Measurements from ENCODE around the gene DLG3.
A peak's percentile ranks its signal among the peaks of the same experiment; 100 is the strongest.

The DLG3 gene

GRCh38 chrX:70410921-70411320 lies 33.7 kb upstream of the DLG3 start:
- Histone ChIP-seq H3K27me3 (ENCODE audit: control insufficient read depth, insufficient read depth, low read length) (no peaks in the 10 kb centered on the region), H3K4me3 (ENCODE audit: low read depth, low read length) (no peak overlapping the region), H3K9ac (no peak overlapping the region), H3K9me3 (ENCODE audit: control insufficient read depth, low read length) (no peaks in the 10 kb centered on the region), H3K4me2 (ENCODE audit: low read length) (no peak overlapping the region), H2AFZ (no peak overlapping the region), H3K4me1 (no peaks in the 10 kb centered on the region), H3K27ac (no peak overlapping the region), H3K36me3 (ENCODE audit: control insufficient read depth, insufficient read depth, low read length) (no peaks in the 10 kb centered on the region), H3K79me2 (no peaks in the 10 kb centered on the region)
- TF ChIP-seq CTCF (IDR thresholded peaks at IDR 0.05), result no peak

GRCh38 chrX:70411475-70411874 lies 33.2 kb upstream of the DLG3 start:
- H3K9me3 ChIP-seq (ENCODE audit: control insufficient read depth, low read length), result no peaks in the 10 kb centered on the region
- H3K4me1 ChIP-seq, result no peaks in the 10 kb centered on the region
- no peak for TF ChIP-seq CTCF (IDR thresholded peaks at IDR 0.05)
- H3K27ac ChIP-seq, result no peak overlapping the region
- H3K27me3 ChIP-seq (ENCODE audit: control insufficient read depth, insufficient read depth, low read length), result no peaks in the 10 kb centered on the region
- no peak overlapping the region for H3K4me3 ChIP-seq (ENCODE audit: low read depth, low read length)
- no peaks in the 10 kb centered on the region for H3K79me2 ChIP-seq
- H2AFZ ChIP-seq, result no peak overlapping the region
- no peak overlapping the region for H3K4me2 ChIP-seq (ENCODE audit: low read length)
- no peak overlapping the region for H3K9ac ChIP-seq
- H3K36me3 ChIP-seq (ENCODE audit: control insufficient read depth, insufficient read depth, low read length), result no peaks in the 10 kb centered on the region

- Histone ChIP-seq H3K27me3 (ENCODE audit: control insufficient read depth, insufficient read depth, low read length) (no peaks in the 10 kb centered on the region), H3K4me1 (no peaks in the 10 kb centered on the region), H3K36me3 (ENCODE audit: control insufficient read depth, insufficient read depth, low read length) (no peaks in the 10 kb centered on the region), H3K9me3 (ENCODE audit: control insufficient read depth, low read length) (no peaks in the 10 kb centered on the region), H3K79me2 (no peaks in the 10 kb centered on the region), H2AFZ (no peak overlapping the region), H3K4me2 (ENCODE audit: low read length) (no peak overlapping the region), H3K4me3 (ENCODE audit: low read depth, low read length) (no peak overlapping the region), H3K27ac (no peak overlapping the region), H3K9ac (no peak overlapping the region)
- TF ChIP-seq CTCF (IDR thresholded peaks at IDR 0.05), result no peak
Observed at GRCh38 chrX:70421618-70422017, 23.0 kb upstream of the DLG3 start.

- Histone ChIP-seq H3K79me2 (no peaks in the 10 kb centered on the region), H3K36me3 (ENCODE audit: control insufficient read depth, insufficient read depth, low read length) (no peaks in the 10 kb centered on the region), H3K4me1 (no peaks in the 10 kb centered on the region), H3K27ac (no peak within 1 kb of the TSS), H3K4me3 (ENCODE audit: low read depth, low read length) (no peak within 1 kb of the TSS), H3K4me2 (ENCODE audit: low read length) (no peak within 1 kb of the TSS), H3K27me3 (ENCODE audit: control insufficient read depth, insufficient read depth, low read length) (no peaks in the 10 kb centered on the region), H2AFZ (no peak within 1 kb of the TSS), H3K9me3 (ENCODE audit: control insufficient read depth, low read length) (no peaks in the 10 kb centered on the region), H3K9ac (no peak within 1 kb of the TSS)
- peak; percentile 11 for TF ChIP-seq CTCF (IDR thresholded peaks at IDR 0.05)
Observed at GRCh38 chrX:70422851-70423341, 21.7 kb upstream of the DLG3 start, which contains the start of gene GDPD2. TSS of gene GDPD2 (plus strand) at chrX:70423314. CDS start at chrX:70424985, 1,671 bp downstream.

- no peak overlapping the region for H3K4me3 ChIP-seq (ENCODE audit: low read depth, low read length)
- no peak overlapping the region for H3K9ac ChIP-seq
- H3K27me3 ChIP-seq (ENCODE audit: control insufficient read depth, insufficient read depth, low read length), result no peaks in the 10 kb centered on the region
Observed at GRCh38 chrX:70423936-70424675, 20.5 kb upstream of the DLG3 start.

More at GRCh38 chrX:70423936-70424675, 20.5 kb upstream of the DLG3 start:
- Histone ChIP-seq H3K9me3 (ENCODE audit: control insufficient read depth, low read length) (no peaks in the 10 kb centered on the region), H3K79me2 (no peaks in the 10 kb centered on the region), H3K4me2 (ENCODE audit: low read length) (no peak overlapping the region), H2AFZ (no peak overlapping the region), H3K4me1 (no peaks in the 10 kb centered on the region), H3K36me3 (ENCODE audit: control insufficient read depth, insufficient read depth, low read length) (no peaks in the 10 kb centered on the region), H3K27ac (no peak overlapping the region)
- TF ChIP-seq CTCF (IDR thresholded peaks at IDR 0.05), result no peak

All from parathyroid adenoma (tissue), 2 donors.